Mammary epithelial cell (primary cell): ENCODE results near the gene ULK1.

ENCODE experiments used
- EZH2 ChIP-seq: IDR thresholded peaks from 2 replicates; pipeline ENCODE4 v1.6.1; 2012; ENCODE audit warnings: low read length, inconsistent platforms, borderline replicate concordance
- TF ChIP-seq, protein P1 (sequence below), 2 donors: IDR thresholded peaks in 1 of 2; conservative IDR thresholded peaks in 1 of 2; 2 replicates each; pipeline ENCODE4 v1.5.1; 2011 to 2012; ENCODE audit warnings: inconsistent platforms in 2 of 2, low read length in 2 of 2, mild to moderate bottlenecking in 2 of 2, control low read depth in 1 of 2, low read depth in 1 of 2; ENCODE audit not compliant: insufficient read depth in 1 of 2; ENCODE audit errors: extremely low read depth in 1 of 2

DNA sequence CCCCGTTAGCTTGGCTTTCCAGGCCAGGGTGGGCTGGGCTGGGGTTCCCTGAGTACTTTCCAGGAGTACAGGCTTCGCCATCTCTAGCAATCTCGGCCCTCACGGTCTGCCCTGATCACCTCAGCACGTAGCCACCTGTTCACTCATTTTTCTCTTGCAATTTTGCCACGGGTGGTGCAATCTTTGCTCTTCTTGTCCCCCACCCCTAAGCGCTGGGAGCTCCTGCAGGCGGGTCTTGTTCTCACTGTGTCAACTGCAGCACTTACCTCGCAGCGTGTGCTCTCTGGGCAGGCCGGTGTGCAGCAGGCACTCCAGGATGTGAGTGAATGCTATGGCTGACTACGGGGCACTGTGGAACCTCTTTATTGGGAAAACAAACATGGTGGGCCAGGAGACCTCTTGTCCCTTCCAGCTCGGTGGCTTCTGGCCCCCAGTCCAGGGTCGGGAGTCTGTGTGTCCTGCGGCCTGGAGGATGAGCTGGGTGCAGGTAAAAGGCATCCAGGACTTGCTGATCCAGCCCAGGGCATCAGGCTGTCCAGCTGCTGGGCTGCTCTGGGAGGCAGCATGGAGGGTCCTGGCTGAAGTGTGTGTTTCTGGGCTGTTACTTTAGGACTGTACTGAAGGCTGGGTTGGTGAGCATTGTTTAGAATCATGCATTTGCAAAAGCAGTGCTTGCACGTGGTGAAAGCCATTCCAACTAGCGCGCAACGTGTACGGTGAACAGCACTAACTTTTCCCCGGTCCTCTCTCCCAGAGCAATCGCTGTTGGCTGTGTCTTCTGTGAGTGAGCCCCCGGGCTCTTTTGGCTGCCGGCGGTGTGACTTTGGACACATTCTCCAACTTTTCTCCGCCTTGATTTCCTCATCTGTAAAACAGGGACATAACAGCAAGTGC lies 1.5 kb upstream of the ULK1 start:
- TF ChIP-seq, protein P1, sequence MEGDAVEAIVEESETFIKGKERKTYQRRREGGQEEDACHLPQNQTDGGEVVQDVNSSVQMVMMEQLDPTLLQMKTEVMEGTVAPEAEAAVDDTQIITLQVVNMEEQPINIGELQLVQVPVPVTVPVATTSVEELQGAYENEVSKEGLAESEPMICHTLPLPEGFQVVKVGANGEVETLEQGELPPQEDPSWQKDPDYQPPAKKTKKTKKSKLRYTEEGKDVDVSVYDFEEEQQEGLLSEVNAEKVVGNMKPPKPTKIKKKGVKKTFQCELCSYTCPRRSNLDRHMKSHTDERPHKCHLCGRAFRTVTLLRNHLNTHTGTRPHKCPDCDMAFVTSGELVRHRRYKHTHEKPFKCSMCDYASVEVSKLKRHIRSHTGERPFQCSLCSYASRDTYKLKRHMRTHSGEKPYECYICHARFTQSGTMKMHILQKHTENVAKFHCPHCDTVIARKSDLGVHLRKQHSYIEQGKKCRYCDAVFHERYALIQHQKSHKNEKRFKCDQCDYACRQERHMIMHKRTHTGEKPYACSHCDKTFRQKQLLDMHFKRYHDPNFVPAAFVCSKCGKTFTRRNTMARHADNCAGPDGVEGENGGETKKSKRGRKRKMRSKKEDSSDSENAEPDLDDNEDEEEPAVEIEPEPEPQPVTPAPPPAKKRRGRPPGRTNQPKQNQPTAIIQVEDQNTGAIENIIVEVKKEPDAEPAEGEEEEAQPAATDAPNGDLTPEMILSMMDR (conservative IDR thresholded peaks at IDR 0.05 in 1 of 2, IDR thresholded peaks at IDR 0.05 in 1 of 2; ENCODE audit: extremely low read depth in 1 of 2, insufficient read depth in 1 of 2, low read depth in 1 of 2, low read length in 2 of 2), result no peak
- no peak for TF ChIP-seq EZH2
